SHP77 treated with DMSO at 0.1 percent for 48 hours (cell line): ENCODE results near the gene EML1.

Experiments
- DNase-seq: peaks from one replicate; lab custom pipeline; 2025; lab: John Stamatoyannopoulos, UW

EML1 gene

DNA sequence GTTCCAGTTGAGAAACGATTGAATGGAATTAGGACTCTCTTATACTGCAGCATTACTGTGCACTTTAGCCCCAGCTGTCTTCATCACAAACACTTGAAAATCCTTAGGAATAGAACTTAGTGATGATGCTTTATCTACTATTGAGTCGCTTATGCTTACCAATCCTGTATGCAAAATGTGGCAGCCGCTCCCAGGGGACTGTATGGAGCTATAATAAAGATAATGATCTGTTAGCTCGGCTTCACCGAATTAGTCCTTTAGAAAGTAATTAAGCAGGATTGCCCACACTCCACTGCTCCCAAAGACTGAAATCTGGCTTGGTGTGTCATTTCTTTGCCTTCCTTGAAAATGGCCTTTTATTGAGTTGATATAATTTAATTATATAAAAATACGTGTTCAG, 10.6 kb downstream of the EML1 start:
- DNase-seq: no peak

GRCh38 chr14:99805757-99806439, 12.7 kb downstream of the EML1 start:
- DNase-seq: no peak

DNA sequence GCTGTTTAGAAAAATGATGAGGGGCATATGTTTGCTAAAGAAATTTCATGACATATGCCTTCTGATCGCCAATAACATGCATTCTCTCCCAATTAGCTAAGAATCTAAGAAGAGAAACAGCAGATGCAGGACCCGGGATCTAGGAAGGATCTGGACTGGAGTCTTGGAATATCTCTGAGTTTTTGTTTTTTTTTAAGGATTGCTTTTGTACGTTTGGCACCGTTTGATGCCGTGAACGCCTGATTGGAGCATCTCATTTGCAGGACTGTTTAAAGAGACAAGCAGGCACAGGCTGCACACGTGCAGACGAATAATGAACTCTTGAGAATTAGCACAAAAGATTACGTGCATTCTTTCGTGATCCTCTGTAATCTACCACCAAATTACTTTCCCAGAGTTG, 13.6 kb downstream of the EML1 start:
- no peak for DNase-seq

DNA sequence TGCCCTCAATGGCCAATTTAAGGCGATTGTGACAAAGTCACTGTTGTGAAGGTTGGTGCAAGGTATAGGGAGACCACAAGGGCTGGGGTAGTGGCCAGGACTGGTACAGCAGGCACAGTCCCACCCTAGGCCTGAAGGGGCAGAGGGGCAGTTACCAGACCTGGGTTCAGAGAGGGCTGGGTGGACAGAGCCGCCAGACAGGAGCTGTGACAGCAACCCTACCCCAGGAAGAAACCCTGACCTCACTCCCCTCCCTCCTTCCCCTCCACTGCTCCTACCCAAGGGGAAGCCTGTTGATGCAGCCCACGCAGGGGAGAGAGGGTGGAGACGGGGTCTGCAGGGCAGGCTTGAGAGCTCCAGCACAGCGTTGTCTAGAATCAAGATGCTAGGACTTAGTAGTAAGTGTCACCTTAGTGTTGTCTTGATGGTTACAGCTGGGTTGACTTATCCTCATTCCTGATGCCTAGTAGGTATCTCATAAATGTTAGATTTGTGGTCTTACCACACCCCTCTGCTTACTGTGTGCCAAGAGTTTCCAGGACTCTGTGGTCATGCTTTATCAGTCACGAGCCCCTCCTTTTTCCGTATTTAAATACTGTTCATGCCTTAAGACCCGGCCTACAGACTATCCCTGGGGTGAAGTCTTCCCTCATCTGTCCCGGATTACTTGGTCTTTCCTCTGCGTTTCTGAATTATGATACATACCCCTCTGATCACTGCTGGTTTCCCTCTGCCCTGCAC, 14.4 kb downstream of the EML1 start:
- DNase-seq: no peak

GRCh38 chr14:99808154-99808505, 14.9 kb downstream of the EML1 start:
- DNase-seq: no peak

- DNase-seq: no peak
Observed at GRCh38 chr14:99808515-99808914, 15.3 kb downstream of the EML1 start.

- DNase-seq: no peak
Observed at GRCh38 chr14:99809360-99809759, 16.1 kb downstream of the EML1 start.

GRCh38 chr14:99809859-99810558, 16.8 kb downstream of the EML1 start:
- no peak for DNase-seq

- no peak for DNase-seq
Observed at GRCh38 chr14:99810559-99810874, 17.3 kb downstream of the EML1 start.

DNA sequence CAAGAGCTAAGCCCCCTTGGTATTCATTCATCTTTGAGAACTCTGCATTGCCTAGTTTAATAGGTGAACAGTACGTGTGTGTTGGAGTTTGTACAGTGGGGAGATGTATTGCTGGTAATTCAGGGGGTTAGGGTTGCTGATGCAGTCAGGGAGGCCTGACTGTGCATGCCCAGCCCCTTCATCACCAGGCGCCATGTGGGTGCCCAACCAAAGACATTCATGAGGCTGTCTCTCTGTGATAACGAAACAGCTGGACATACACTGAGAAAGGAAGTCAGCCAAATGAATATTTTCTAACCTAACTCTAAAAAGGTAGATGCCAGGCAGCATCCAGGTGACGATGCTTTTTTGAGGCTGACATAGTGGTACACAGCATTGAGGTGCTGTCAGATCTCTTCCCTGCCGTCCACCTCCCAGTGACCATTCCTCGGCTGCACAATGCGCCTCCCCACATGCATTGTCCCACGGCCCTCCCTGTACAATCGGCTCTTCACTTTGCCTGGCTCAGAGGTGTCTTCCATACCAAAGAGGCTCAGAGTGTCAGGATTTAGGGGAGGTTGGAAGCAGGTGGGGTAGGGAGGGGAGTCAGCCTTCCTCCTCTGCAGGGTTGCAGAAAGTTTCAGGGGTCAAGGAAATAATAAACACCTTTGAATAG, 19.0 kb downstream of the EML1 start:
- no peak for DNase-seq

- DNase-seq: no peak
Observed at GRCh38 chr14:99812892-99813291, 19.7 kb downstream of the EML1 start.

- no peak for DNase-seq
Observed at GRCh38 chr14:99815696-99816095, 22.5 kb downstream of the EML1 start.

- DNase-seq: no peak
Observed at GRCh38 chr14:99816217-99816616, 23.0 kb downstream of the EML1 start.

GRCh38 chr14:99816642-99817041, 23.4 kb downstream of the EML1 start:
- DNase-seq: no peak

DNA sequence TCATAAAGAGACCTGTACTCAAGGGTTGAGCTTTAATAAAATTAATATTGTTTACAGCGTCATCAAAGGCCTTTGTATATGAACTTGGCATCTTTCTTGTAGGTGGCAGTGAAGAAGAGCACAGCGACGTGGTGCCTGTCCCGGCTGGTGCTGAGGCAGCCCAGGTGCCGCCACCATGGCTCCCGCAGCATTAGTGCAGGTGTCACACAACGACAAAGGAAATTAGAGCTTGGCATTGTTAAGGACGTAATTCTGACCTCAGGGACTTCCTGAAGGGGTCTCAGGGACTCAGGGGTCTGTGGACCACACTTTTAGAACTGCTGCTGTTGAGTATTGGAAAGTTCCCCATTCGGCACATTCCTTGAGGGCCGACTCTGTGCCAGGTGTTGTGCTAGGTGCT, 24.1 kb downstream of the EML1 start:
- DNase-seq: no peak

DNA sequence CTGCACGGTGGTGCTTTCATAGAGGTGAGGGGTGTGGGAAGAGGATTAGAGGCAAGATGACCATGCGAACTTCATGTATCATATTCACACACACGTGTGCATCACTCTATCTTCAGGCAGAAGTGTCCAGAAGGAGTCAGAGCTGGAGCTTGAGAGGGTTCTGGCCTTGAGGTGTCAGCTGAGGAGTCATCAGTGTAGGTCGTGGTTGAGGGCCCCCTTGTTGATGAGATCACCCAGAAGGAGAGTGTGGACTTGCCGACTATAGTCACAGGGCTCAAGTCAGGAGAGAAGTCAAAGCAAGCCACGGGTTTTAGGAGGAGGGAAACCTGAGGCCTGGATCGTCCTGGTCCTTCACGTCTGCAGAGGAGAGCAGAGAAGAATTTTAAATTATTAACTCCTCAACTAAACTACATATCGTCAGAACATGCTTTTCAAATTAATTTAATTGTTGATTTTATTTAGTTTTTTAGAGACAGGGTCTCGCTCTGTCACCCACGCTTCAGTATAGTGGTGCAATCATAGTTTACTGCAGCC, 25.4 kb downstream of the EML1 start:
- no peak for DNase-seq

GRCh38 chr14:99819514-99819913, 26.3 kb downstream of the EML1 start:
- no peak for DNase-seq

GRCh38 chr14:99820702-99821331, 27.6 kb downstream of the EML1 start:
- DNase-seq: no peak

GRCh38 chr14:99821519-99822508, 28.6 kb downstream of the EML1 start:
- no peak for DNase-seq

GRCh38 chr14:99822800-99823455, 29.7 kb downstream of the EML1 start:
- no peak for DNase-seq
